Osteocyte (in vitro differentiated cells): ENCODE measurements around the gene ENOPH1. TPM values are rescaled to one million over a fixed set of nuclear protein-coding genes. Genes with fewer than 3 reads are reported as not detected.
"Not testable (repeated sequence)": the region's sequence is repeated elsewhere in the genome, so short reads cannot be mapped to it uniquely, and the experiment has no call there.

Source experiments
- DNase-seq: peaks from one replicate; pipeline ENCODE4 v3.0.0; 2021; ENCODE audit warnings: mixed read lengths; ENCODE audit not compliant: unreplicated experiment; ENCODE audit errors: extremely low spot score
- H3K27ac Mint-ChIP-seq: one replicate; pipeline ENCODE4 v1.8.0; 2021; ENCODE audit warnings: mild to moderate bottlenecking, mixed read lengths; ENCODE audit not compliant: unreplicated experiment
- H3K27me3 Mint-ChIP-seq: one replicate; pipeline ENCODE4 v1.8.0; 2021; ENCODE audit warnings: mixed read lengths; ENCODE audit not compliant: unreplicated experiment
- H3K36me3 Mint-ChIP-seq: one replicate; pipeline ENCODE4 v1.8.0; 2021; ENCODE audit warnings: mixed read lengths; ENCODE audit not compliant: unreplicated experiment
- H3K4me1 Mint-ChIP-seq: one replicate; pipeline ENCODE4 v1.8.0; 2021; ENCODE audit warnings: mixed read lengths; ENCODE audit not compliant: unreplicated experiment
- H3K4me3 Mint-ChIP-seq: one replicate; pipeline ENCODE4 v1.8.0; 2021; ENCODE audit warnings: mild to moderate bottlenecking, moderate library complexity, mixed read lengths; ENCODE audit not compliant: unreplicated experiment
- H3K9me3 Mint-ChIP-seq: one replicate; pipeline ENCODE4 v1.8.0; 2021; ENCODE audit warnings: mixed read lengths; ENCODE audit not compliant: unreplicated experiment
- CTCF ChIP-seq: fragments of 200-600 bp; sonication (generic); IDR thresholded peaks from 2 replicates; pipeline ENCODE4 v1.5.0; 2021; ENCODE audit warnings: antibody characterized with exemption, mild to moderate bottlenecking, moderate library complexity
- total RNA-seq: library from RNA; stranded (reverse); gene quantifications from 2 replicates; pipeline ENCODE4 v1.2.1, GENCODE V29; 2021

Gene ENOPH1
- total RNA-seq, 1 donor from 2014 or later = 36.5 TPM

GRCh38 chr4:82467471-82467870 is 37.1 kb downstream of the ENOPH1 start:
- Mint-ChIP-seq H3K36me3 (peaks cover 16% of the 10 kb centered on the region), H3K4me3 (no peak overlapping the region), H3K4me1 (peaks cover 2% of the 10 kb centered on the region), H3K27me3 (no peaks in the 10 kb centered on the region), H3K27ac (no peak overlapping the region), H3K9me3 (no peaks in the 10 kb centered on the region)
- TF ChIP-seq CTCF = no peak
- DNase-seq = peak; percentile 4

GRCh38 chr4:82469791-82470345 is 39.5 kb downstream of the ENOPH1 start:
- no peaks in the 10 kb centered on the region for H3K4me1 Mint-ChIP-seq
- H3K9me3 Mint-ChIP-seq = no peaks in the 10 kb centered on the region
- peaks cover 7% of the 10 kb centered on the region for H3K36me3 Mint-ChIP-seq
- H3K4me3 Mint-ChIP-seq = no peak overlapping the region
- peak; percentile 28 for TF ChIP-seq CTCF
- H3K27ac Mint-ChIP-seq = no peak overlapping the region
- no peaks in the 10 kb centered on the region for H3K27me3 Mint-ChIP-seq
- DNase-seq = peak; percentile 25

GRCh38 chr4:82473080-82473479 is 42.7 kb downstream of the ENOPH1 start:
- not testable (repeated sequence) for H3K36me3 Mint-ChIP-seq

GRCh38 chr4:82473621-82474164 is 43.3 kb downstream of the ENOPH1 start:
- Mint-ChIP-seq H3K4me3 (no peak overlapping the region), H3K4me1 (no peaks in the 10 kb centered on the region), H3K27ac (no peak overlapping the region), H3K36me3 (no peaks in the 10 kb centered on the region), H3K9me3 (peaks cover 4% of the 10 kb centered on the region), H3K27me3 (no peaks in the 10 kb centered on the region)
- DNase-seq = no peak
- TF ChIP-seq CTCF = no peak

More at GRCh38 chr4:82473080-82473479, 42.7 kb downstream of the ENOPH1 start:
- H3K4me1 Mint-ChIP-seq, H3K27me3 Mint-ChIP-seq, H3K4me3 Mint-ChIP-seq, H3K9me3 Mint-ChIP-seq, DNase-seq, H3K27ac Mint-ChIP-seq: not testable (repeated sequence)

GRCh38 chr4:82475931-82476330 is 45.5 kb downstream of the ENOPH1 start:
- H3K4me3 Mint-ChIP-seq, DNase-seq, H3K27me3 Mint-ChIP-seq, H3K9me3 Mint-ChIP-seq, H3K4me1 Mint-ChIP-seq, H3K36me3 Mint-ChIP-seq, H3K27ac Mint-ChIP-seq: not testable (repeated sequence)

DNA sequence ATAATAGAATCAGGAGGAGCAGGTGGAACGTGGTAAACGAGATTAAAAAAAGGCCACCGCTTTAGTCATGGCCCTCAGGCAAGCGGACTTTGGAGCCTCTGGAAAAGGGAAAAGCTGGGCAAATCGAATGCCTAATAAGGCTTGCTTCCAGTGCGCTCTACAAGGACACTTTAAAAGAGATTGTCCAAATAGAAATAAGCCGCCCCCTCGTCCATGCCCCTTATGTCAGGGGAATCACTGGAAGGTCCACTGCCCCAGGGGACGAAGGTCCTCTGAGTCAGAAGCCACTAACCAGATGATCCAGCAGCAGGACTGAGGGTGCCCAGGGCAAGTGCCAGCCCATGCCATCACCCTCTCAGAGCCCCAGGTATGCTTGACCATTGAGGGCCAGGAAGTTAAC is 47.1 kb downstream of the ENOPH1 start:
- not testable (repeated sequence) for H3K27me3 Mint-ChIP-seq, H3K4me3 Mint-ChIP-seq, H3K27ac Mint-ChIP-seq, H3K4me1 Mint-ChIP-seq, H3K36me3 Mint-ChIP-seq, H3K9me3 Mint-ChIP-seq, DNase-seq
